ENCODE data around the gene CACNA1A.

Gene CACNA1A

GRCh38 chr19:13506471-13506820 lies at the start of gene CACNA1A:
TSS of gene CACNA1A (minus strand) at chr19:13506479. CDS start at chr19:13506224, 255 bp downstream.
- DNase-seq (ENCODE audit: low read depth), result no peak
- no peak within 1 kb of the TSS for H3K4me3 ChIP-seq (ENCODE audit: low read depth, low read length)
- no peak for TF ChIP-seq CTCF (IDR thresholded peaks at IDR 0.05; ENCODE audit: low read depth, low read length, missing control alignments)

GRCh38 chr19:13554506-13555240 lies 48.4 kb upstream of the CACNA1A start:
- H3K4me3 ChIP-seq (ENCODE audit: low read depth, low read length), result no peak overlapping the region
- no peak for DNase-seq (ENCODE audit: low read depth)
- TF ChIP-seq CTCF (IDR thresholded peaks at IDR 0.05; ENCODE audit: low read depth, low read length, missing control alignments), result no peak

DNA sequence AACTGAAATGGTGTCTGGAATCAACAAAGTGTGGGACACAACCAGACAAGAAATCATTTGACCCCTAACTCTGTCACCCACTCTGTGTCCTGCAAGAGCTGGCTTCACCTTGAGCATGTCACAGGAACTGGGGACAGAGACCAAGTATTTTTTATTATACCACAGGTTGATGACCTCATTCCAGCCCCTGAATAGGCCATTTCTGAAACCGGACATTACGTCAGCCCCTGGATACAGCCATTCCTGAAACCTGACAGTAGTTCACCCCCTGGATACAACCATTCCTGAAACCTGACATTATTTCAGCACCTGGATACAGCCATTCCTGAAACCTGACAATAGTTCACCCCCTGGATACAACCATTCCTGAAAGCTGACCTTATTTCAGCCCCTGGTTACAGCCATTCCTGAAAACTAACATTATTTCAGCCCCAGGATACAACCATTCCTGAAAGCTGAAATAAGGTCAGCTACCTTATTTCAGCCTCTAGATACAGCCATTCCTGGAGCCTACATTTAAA lies 47.7 kb upstream of the CACNA1A start:
- no peak for TF ChIP-seq CTCF (IDR thresholded peaks at IDR 0.05; ENCODE audit: low read depth, low read length, missing control alignments)
- no peak for DNase-seq (ENCODE audit: low read depth)
- H3K4me3 ChIP-seq (ENCODE audit: low read depth, low read length), result no peak overlapping the region

GRCh38 chr19:13548131-13548530 lies 41.9 kb upstream of the CACNA1A start:
- no peak for DNase-seq (ENCODE audit: low read depth)
- TF ChIP-seq CTCF (IDR thresholded peaks at IDR 0.05; ENCODE audit: low read depth, low read length, missing control alignments), result no peak
- H3K4me3 ChIP-seq (ENCODE audit: low read depth, low read length), result no peak overlapping the region

DNA sequence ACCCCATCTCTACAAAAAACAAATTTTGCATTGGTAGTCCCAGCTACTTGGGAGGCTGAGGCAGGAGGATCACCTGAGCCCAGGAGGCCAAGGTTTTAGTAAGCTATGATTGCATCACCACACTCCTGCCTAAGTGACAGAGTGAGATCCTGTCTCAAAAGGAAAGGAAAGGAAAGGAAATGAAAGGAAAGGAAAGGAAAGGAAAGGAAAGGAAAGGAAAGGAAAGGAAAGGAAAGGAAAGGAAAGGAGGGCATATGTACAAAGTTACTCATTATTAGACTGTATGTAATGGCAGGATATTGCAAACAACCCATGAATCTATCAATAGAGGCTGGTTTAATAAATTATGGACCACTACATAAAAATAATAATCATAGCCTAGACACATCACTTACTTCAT lies 40.8 kb upstream of the CACNA1A start:
- DNase-seq (ENCODE audit: low read depth), result no peak
- TF ChIP-seq CTCF (IDR thresholded peaks at IDR 0.05; ENCODE audit: low read depth, low read length, missing control alignments), result no peak
- no peak overlapping the region for H3K4me3 ChIP-seq (ENCODE audit: low read depth, low read length)

DNA sequence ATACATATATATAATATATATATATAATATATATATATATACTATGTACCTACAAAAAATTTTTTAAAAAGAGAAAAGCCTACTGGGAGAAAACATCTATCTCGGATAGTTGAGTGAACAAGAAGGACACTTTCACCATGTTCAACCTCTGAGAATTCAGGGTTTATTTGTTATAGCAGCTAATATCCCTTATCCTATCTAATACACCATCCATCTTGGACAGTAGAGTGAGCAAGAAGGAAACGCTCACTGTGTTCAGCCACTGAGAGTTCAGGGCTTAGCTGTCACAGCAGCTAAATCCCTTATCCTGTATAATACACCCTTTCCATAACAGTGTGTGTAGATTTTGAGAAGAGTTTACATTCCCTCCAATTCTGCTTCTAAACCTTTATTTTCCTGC lies 38.1 kb upstream of the CACNA1A start:
- DNase-seq (ENCODE audit: low read depth), result no peak

More for the DNA sequence above, 38.1 kb upstream of the CACNA1A start:
- H3K4me3 ChIP-seq (ENCODE audit: low read depth, low read length), result no peak overlapping the region
- TF ChIP-seq CTCF (IDR thresholded peaks at IDR 0.05; ENCODE audit: low read depth, low read length, missing control alignments), result no peak
